Measurements from ENCODE around the gene MINDY1.

Gene MINDY1

DNA sequence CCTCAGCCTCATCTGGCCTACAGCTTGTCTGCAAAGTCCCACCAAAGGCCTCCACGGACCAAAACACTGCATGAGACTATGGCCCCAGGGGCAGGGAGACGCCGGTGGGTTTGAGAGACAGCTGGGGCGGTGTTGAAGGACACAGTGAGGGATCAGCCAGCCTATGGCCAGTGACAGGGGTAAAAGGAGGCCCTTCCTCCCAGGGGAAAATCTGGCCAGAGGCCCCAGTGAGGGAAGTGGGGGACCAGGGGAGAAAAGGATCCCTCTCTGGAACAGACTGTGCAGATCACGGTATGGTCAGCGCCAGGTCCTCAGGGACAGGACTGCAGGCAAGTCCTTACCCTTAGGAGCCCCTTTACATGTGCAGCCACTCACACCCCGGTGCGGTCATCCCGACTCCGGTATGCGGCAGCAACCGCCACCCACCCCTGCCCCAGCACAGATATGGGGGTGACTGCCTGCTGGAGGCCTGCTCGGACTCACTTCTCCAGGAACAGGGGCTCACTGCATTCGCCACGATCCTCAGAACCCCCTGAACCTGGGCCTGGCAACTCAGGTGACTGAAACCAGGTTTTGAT, 33.4 kb downstream of the MINDY1 start:
- H3K9ac ChIP-seq (ENCODE audit: low read depth, low read length) = peak overlapping the region; percentile 70
- H3K27ac ChIP-seq (ENCODE audit: low read depth, low read length) = peak overlapping the region; percentile 83
- H3K9me3 ChIP-seq (ENCODE audit: control insufficient read depth, insufficient read depth, low read length) = no peaks in the 10 kb centered on the region
- peaks cover 8% of the 10 kb centered on the region for H3K36me3 ChIP-seq (ENCODE audit: control insufficient read depth, insufficient read depth, low read length)
- H3K27me3 ChIP-seq (ENCODE audit: control insufficient read depth, insufficient read depth, low read length) = no peaks in the 10 kb centered on the region
- H3K4me1 ChIP-seq (ENCODE audit: control insufficient read depth, insufficient read depth, low read length) = peaks cover 50% of the 10 kb centered on the region
- peak overlapping the region; percentile 76 for H3K4me3 ChIP-seq (ENCODE audit: low read depth, low read length)

DNA sequence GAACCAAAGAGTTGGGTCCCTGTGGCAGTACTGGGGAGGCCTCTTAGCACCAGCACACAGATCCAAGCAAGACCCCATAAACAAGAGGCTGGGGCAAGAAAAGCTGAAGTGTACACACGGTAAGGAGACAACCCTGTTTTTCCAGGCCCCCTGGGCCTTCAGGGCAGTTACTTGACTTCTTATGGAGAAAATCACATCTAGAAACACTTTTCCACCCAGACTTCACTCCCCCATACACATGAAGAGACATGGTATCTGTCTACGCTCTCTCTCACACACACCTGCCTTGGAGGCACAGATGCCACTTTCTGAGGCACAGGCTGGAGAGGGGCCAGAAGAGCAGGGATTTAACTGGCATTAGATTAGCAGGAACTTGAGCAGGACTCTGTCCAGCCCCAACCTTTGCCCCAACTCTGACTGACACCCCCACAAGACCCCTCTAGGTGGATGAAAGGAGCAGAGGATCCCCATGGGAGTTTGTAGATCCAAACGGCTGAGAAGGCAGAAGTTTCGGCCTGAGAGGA, 34.2 kb downstream of the MINDY1 start:
- no peaks in the 10 kb centered on the region for H3K9me3 ChIP-seq (ENCODE audit: control insufficient read depth, insufficient read depth, low read length)
- H3K27me3 ChIP-seq (ENCODE audit: control insufficient read depth, insufficient read depth, low read length) = no peaks in the 10 kb centered on the region
- peak overlapping the region; percentile 83 for H3K27ac ChIP-seq (ENCODE audit: low read depth, low read length)
- 0 out of 2 replicates have a peak overlapping the region, but pooled peaks have one; percentile 19 for H3K9ac ChIP-seq (ENCODE audit: low read depth, low read length)
- H3K36me3 ChIP-seq (ENCODE audit: control insufficient read depth, insufficient read depth, low read length) = peaks cover 17% of the 10 kb centered on the region
- peaks cover 48% of the 10 kb centered on the region for H3K4me1 ChIP-seq (ENCODE audit: control insufficient read depth, insufficient read depth, low read length)
- H3K4me3 ChIP-seq (ENCODE audit: low read depth, low read length) = peak overlapping the region; percentile 76

DNA sequence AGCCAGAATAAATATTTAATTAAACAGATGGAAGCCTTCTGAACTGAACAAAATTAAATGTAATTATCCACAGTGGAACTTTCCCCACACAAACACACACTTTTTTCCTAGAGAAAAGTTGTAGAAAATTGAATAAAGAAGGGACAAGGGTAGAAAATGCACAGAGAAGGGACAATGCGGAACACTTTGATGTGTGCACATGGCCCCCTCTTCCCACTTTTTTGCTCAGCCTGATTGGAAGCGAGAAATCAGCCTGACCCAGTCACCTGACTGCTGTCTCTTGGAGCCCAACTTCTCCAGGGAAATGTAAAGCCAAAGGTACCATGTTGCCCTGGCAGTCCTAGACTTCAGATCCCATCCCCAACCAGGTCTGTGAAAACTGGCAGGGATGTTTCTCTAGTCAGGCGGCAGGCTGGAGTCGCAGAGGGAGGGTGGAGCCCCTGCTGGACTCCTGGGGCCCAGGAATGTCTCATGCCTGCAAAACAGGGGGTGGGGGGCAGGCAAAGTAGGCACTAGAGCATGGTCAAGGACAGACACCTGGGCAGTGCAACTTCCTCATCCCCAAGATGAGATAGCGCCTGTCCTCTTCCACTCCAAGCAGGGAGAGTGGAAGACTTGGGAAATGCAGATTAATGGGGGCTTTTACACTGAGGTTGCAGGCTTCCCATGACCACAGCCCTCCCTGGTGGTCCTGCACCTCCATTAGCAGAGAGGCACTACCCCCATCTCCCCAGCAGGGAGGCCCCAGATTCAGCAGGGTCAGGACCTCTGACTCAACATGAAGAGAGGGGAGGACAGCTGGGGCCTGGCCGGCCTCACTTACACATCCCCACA, 34.9 kb downstream of the MINDY1 start:
- Histone ChIP-seq H3K9ac (ENCODE audit: low read depth, low read length) (peak overlapping the region; percentile 24; the same call in 1 of the 2 replicates), H3K9me3 (ENCODE audit: control insufficient read depth, insufficient read depth, low read length) (no peaks in the 10 kb centered on the region), H3K36me3 (ENCODE audit: control insufficient read depth, insufficient read depth, low read length) (peaks cover 24% of the 10 kb centered on the region), H3K27me3 (ENCODE audit: control insufficient read depth, insufficient read depth, low read length) (no peaks in the 10 kb centered on the region), H3K27ac (ENCODE audit: low read depth, low read length) (peak overlapping the region; percentile 83), H3K4me3 (ENCODE audit: low read depth, low read length) (peak overlapping the region; percentile 76), H3K4me1 (ENCODE audit: control insufficient read depth, insufficient read depth, low read length) (peaks cover 41% of the 10 kb centered on the region)

DNA sequence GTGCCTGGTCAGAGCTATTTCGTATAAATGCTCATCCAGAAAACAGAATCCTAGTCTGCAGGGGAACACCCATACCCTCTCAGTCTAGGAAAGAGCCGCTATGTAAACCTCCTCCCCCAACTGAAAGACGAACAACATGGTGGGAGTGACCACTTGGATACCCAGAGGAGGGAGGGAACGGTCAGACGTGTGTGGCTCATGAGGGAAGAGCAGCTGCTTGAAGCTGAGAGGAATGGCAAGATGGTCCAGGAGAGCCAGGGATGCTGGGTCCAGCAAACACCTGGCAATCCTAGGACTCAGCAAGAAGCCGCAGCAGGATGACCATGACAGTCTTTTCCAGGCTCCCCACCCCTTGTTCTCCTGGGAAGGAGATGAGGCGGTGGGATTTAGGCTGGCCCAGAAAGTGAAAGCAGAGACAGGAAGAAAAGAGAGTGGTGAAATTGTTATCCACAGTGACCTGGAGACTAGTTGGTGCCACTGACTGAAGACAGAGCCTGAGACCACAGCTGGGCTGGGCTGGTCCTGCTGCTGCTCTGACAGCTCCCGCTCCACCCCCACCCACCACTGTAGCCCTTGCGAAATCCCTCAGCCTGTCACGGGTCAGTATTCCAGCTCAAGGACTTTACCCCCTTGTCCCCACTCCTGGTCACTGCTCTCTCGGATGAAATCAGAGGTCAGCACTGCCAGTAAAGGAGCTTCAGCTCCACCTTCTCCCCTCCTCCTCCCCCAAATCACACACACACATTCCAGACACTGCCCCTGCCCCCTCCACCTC, 35.7 kb downstream of the MINDY1 start:
- no peaks in the 10 kb centered on the region for H3K9me3 ChIP-seq (ENCODE audit: control insufficient read depth, insufficient read depth, low read length)
- H3K36me3 ChIP-seq (ENCODE audit: control insufficient read depth, insufficient read depth, low read length) = peaks cover 32% of the 10 kb centered on the region
- H3K9ac ChIP-seq (ENCODE audit: low read depth, low read length) = peak overlapping the region; percentile 24; the same call in 1 of the 2 replicates
- peak overlapping the region; percentile 76 for H3K4me3 ChIP-seq (ENCODE audit: low read depth, low read length)
- peaks cover 33% of the 10 kb centered on the region for H3K4me1 ChIP-seq (ENCODE audit: control insufficient read depth, insufficient read depth, low read length)
- no peaks in the 10 kb centered on the region for H3K27me3 ChIP-seq (ENCODE audit: control insufficient read depth, insufficient read depth, low read length)
- H3K27ac ChIP-seq (ENCODE audit: low read depth, low read length) = peak overlapping the region; percentile 83

DNA sequence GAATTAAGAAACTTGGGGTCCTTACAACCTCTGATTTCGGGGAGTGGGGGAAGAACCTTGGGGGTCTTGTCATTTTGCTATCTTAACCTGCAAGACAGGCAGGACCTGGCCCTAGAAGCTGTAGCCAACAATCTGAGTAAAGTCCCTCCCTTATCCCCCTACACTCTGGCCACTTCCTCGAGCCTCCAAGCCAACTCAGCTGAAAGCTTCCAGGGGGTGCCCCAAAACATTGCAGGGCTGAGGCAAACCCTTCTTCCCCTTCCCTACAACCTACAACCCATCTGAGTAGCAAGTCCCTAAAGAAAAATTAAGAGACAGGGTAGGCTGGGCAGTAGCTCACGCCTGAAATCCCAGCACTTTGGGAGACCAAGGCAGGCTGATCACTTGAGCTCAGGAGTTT, 37.1 kb downstream of the MINDY1 start:
- Histone ChIP-seq H3K9me3 (ENCODE audit: control insufficient read depth, insufficient read depth, low read length) (no peaks in the 10 kb centered on the region), H3K27me3 (ENCODE audit: control insufficient read depth, insufficient read depth, low read length) (no peaks in the 10 kb centered on the region), H3K9ac (ENCODE audit: low read depth, low read length) (no peak overlapping the region), H3K4me3 (ENCODE audit: low read depth, low read length) (no peak overlapping the region), H3K4me1 (ENCODE audit: control insufficient read depth, insufficient read depth, low read length) (peaks cover 31% of the 10 kb centered on the region), H3K36me3 (ENCODE audit: control insufficient read depth, insufficient read depth, low read length) (peaks cover 45% of the 10 kb centered on the region), H3K27ac (ENCODE audit: low read depth, low read length) (no peak overlapping the region)

DNA sequence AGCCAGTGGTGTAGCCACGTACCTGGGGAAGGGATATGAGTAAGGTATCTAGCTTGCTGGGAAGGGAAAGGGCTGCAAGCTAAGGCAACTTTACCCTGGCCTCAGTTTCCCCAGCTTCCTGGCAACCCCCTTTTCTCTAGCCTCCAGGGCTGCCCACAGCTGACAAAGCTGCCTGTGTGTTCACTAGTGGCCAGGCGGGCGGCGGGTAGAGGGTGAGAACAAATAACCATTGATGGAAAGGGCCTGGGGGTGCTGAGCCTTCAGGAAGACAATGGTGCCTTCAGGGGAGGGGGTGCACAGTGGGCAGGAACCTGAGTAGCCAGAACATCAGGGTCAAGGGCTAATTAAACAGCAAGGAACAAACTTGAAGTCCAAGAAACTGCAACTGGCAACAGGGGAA, 38.2 kb downstream of the MINDY1 start:
- H3K9me3 ChIP-seq (ENCODE audit: control insufficient read depth, insufficient read depth, low read length) = no peaks in the 10 kb centered on the region
- no peak overlapping the region for H3K27ac ChIP-seq (ENCODE audit: low read depth, low read length)
- no peak overlapping the region for H3K9ac ChIP-seq (ENCODE audit: low read depth, low read length)
- peaks cover 57% of the 10 kb centered on the region for H3K36me3 ChIP-seq (ENCODE audit: control insufficient read depth, insufficient read depth, low read length)
- no peak overlapping the region for H3K4me3 ChIP-seq (ENCODE audit: low read depth, low read length)
- peaks cover 30% of the 10 kb centered on the region for H3K4me1 ChIP-seq (ENCODE audit: control insufficient read depth, insufficient read depth, low read length)
- no peaks in the 10 kb centered on the region for H3K27me3 ChIP-seq (ENCODE audit: control insufficient read depth, insufficient read depth, low read length)

DNA sequence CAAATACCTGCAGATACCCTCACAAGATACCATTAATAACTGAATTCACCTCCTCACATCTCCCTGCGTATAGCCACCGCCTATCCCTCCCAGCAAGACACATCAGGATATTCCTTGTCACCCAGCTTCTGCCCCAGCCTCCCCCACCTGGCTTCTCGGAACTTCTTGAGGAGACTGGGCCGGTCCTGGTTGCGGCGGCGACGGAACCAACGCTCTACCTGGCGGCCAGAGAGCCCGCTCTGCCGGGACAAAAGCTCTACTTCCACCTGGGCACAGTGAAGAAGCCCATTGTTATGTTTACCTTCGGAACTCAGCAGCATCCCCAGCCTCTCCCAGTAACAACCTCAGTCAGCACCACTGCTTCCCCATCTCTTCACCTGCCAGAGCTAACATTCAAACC, 38.8 kb downstream of the MINDY1 start:
- Histone ChIP-seq H3K9me3 (ENCODE audit: control insufficient read depth, insufficient read depth, low read length) (no peaks in the 10 kb centered on the region), H3K4me3 (ENCODE audit: low read depth, low read length) (no peak overlapping the region), H3K36me3 (ENCODE audit: control insufficient read depth, insufficient read depth, low read length) (peaks cover 62% of the 10 kb centered on the region), H3K4me1 (ENCODE audit: control insufficient read depth, insufficient read depth, low read length) (peaks cover 25% of the 10 kb centered on the region), H3K27ac (ENCODE audit: low read depth, low read length) (no peak overlapping the region), H3K9ac (ENCODE audit: low read depth, low read length) (no peak overlapping the region), H3K27me3 (ENCODE audit: control insufficient read depth, insufficient read depth, low read length) (no peaks in the 10 kb centered on the region)

DNA sequence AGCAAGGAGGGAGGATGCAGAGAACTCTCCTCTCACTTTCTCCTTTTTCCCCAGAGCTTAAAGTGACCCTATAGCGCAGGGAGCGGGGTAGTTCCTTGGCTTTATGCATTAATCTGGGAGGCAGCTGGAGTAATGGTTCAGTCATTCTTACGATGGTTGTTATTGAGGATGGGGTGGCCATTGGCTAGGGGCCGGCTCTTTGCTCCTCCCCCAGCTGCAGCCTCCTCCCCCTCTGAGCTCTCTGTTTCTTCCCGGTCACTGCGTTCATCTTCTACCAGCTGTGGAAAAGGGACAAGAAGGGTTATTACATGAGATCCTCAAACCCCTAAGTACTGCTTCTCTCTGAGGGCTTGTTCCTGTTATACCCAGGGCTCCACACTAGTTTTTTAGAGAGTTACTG, 40.7 kb downstream of the MINDY1 start:
- Histone ChIP-seq H3K9ac (ENCODE audit: low read depth, low read length) (no peak overlapping the region), H3K36me3 (ENCODE audit: control insufficient read depth, insufficient read depth, low read length) (peaks cover 82% of the 10 kb centered on the region)

DNA sequence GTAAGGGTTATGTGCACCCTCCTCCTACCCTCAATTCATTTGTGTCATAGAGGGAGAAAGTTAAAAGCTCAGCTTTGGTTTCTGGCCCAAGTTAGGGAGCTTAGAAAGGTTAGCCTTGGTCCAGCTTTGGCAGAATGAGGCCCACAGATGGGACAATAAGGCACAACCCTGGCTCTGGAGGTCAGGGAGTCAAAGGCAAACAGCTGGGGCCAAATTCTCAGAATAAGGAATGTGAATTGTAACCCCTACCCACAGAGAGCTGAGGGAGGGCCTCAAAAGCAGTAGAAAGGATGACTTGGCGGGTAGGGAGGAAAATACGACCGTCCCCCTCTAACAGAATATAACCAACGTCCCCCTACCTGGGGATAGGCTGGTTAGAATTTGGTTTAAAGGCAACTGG, 41.1 kb downstream of the MINDY1 start:
- Histone ChIP-seq H3K27ac (ENCODE audit: low read depth, low read length) (no peak overlapping the region), H3K36me3 (ENCODE audit: control insufficient read depth, insufficient read depth, low read length) (peaks cover 86% of the 10 kb centered on the region), H3K27me3 (ENCODE audit: control insufficient read depth, insufficient read depth, low read length) (no peaks in the 10 kb centered on the region), H3K4me1 (ENCODE audit: control insufficient read depth, insufficient read depth, low read length) (peaks cover 1% of the 10 kb centered on the region), H3K9me3 (ENCODE audit: control insufficient read depth, insufficient read depth, low read length) (no peaks in the 10 kb centered on the region), H3K4me3 (ENCODE audit: low read depth, low read length) (no peak overlapping the region), H3K9ac (ENCODE audit: low read depth, low read length) (no peak overlapping the region)

More for the DNA sequence above, 40.7 kb downstream of the MINDY1 start:
- no peak overlapping the region for H3K27ac ChIP-seq (ENCODE audit: low read depth, low read length)
- no peaks in the 10 kb centered on the region for H3K9me3 ChIP-seq (ENCODE audit: control insufficient read depth, insufficient read depth, low read length)
- no peaks in the 10 kb centered on the region for H3K27me3 ChIP-seq (ENCODE audit: control insufficient read depth, insufficient read depth, low read length)
- no peak overlapping the region for H3K4me3 ChIP-seq (ENCODE audit: low read depth, low read length)
- peaks cover 5% of the 10 kb centered on the region for H3K4me1 ChIP-seq (ENCODE audit: control insufficient read depth, insufficient read depth, low read length)

DNA sequence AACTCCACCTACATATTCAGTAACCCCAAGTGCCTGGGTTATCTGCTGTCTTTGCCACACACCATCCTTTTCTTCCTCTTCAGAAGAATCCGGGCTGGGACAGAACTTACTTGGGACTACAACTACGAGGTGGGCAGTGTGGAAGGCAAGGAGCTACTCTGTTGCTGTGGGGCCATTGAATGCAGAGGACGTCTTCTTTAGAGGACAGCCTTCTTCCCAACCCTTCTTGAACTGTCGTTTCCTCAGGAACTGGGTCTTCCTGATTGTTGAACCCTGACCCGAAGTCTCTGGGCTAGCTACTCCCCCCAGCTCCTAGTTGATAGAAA, 42.6 kb downstream of the MINDY1 start:
- Histone ChIP-seq H3K9me3 (ENCODE audit: control insufficient read depth, insufficient read depth, low read length) (no peaks in the 10 kb centered on the region), H3K36me3 (ENCODE audit: control insufficient read depth, insufficient read depth, low read length) (peaks cover 97% of the 10 kb centered on the region), H3K27me3 (ENCODE audit: control insufficient read depth, insufficient read depth, low read length) (no peaks in the 10 kb centered on the region), H3K4me1 (ENCODE audit: control insufficient read depth, insufficient read depth, low read length) (no peaks in the 10 kb centered on the region), H3K4me3 (ENCODE audit: low read depth, low read length) (no peak overlapping the region), H3K27ac (ENCODE audit: low read depth, low read length) (no peak overlapping the region), H3K9ac (ENCODE audit: low read depth, low read length) (no peak overlapping the region)
